HepG2 (cell line): Measurements from ENCODE around the gene KAZN. TPM values are rescaled to one million over a fixed set of nuclear protein-coding genes. Genes with fewer than 3 reads are reported as not detected.

Experiments
- ATAC-seq: fragments of 200-7000 bp; cut with Tn5 transposase; 3 replicates; pipeline ENCODE4 v1.9.1; 2020; ENCODE audit warnings: mild to moderate bottlenecking, moderate library complexity
- BruUV-seq: library from RNA; stranded (reverse); fragments of 400-500 nt; replicated peaks from 2 replicates; lab custom pipeline; 2021; lab: Mats Ljungman, UMichigan
- CTCF ChIA-PET: fragments of 300-600 bp; formaldehyde crosslinking; extraction: SDS; loops from one replicate; lab custom pipeline; 2021; ENCODE audit warnings: low total read pairs, inconsistent platforms, low intra/inter-chr PET ratio; lab: Yijun Ruan, JAX
- POLR2A ChIA-PET: fragments of 350-600 bp; sonication (Branson Sonifier 250); formaldehyde crosslinking; loops from one replicate; lab custom pipeline; 2020; ENCODE audit warnings: antibody characterized with exemption, inconsistent platforms; lab: Yijun Ruan, JAX
- DNase-seq: peaks from one replicate; pipeline ENCODE4 v3.0.0-alpha.2; 2015; ENCODE audit warnings: low spot score
- FAIRE-seq: peaks from 3 replicates; lab custom pipeline; 2011; peaks lifted over from hg19 to GRCh38; lab: Jason Lieb, UNC
- H2AFZ ChIP-seq: one replicate; pipeline ENCODE4 v1.6.1; 2011; ENCODE audit warnings: low read length, inconsistent platforms
- H3K27ac ChIP-seq: fragments of 300-600 bp; 3 replicates; pipeline ENCODE4 v1.8.0; 2011; ENCODE audit warnings: mixed run types, mild to moderate bottlenecking, mixed read lengths, low read length, inconsistent platforms; ENCODE audit not compliant: insufficient read depth; ENCODE audit errors: extremely low read length
- H3K27me3 ChIP-seq, 2 experiments: fragments of 200-600 bp in 1 of 2; 2 replicates in 1 of 2; 3 replicates in 1 of 2; pipeline versions ENCODE4 v1.6.0 to v1.8.0; 2011; ENCODE audit warnings: low read length in 2 of 2, mild to moderate bottlenecking in 2 of 2, moderate library complexity in 2 of 2, inconsistent platforms in 1 of 2; ENCODE audit not compliant: insufficient read depth in 2 of 2, control insufficient read depth in 1 of 2
- H3K36me3 ChIP-seq, 2 experiments: fragments of 200-600 bp in 1 of 2; replicated peaks in 1 of 2; 2 replicates in 1 of 2; 3 replicates in 1 of 2; pipeline versions ENCODE4 v1.5.1 to v1.8.0; 2011; ENCODE audit warnings: low read length in 2 of 2, inconsistent platforms in 1 of 2; ENCODE audit not compliant: insufficient read depth in 2 of 2, control insufficient read depth in 1 of 2
- H3K4me1 ChIP-seq: 2 replicates; pipeline ENCODE4 v1.5.1; 2012; ENCODE audit warnings: low read length, inconsistent platforms; ENCODE audit not compliant: insufficient read depth
- H3K4me2 ChIP-seq: 2 replicates; pipeline ENCODE4 v1.6.0; 2011; ENCODE audit warnings: low read depth, low read length, inconsistent platforms
- H3K4me3 ChIP-seq, 3 experiments: fragments of 200-600 bp in 1 of 3; sonication (generic), shearing (Covaris generic) in 1 of 3; replicated peaks in 1 of 3; 2 replicates each; pipeline ENCODE4 v1.5.1; 2011 to 2016; ENCODE audit warnings: low read length in 3 of 3, inconsistent platforms in 2 of 3, low read depth in 2 of 3, mild to moderate bottlenecking in 2 of 3, control low read depth in 1 of 3, mixed read lengths in 1 of 3; ENCODE audit not compliant: insufficient read depth in 1 of 3
- H3K79me2 ChIP-seq: one replicate; pipeline ENCODE4 v1.6.1; 2011; ENCODE audit warnings: low read length, inconsistent platforms; ENCODE audit not compliant: insufficient read depth
- H3K9ac ChIP-seq: 2 replicates; pipeline ENCODE4 v1.6.0; 2011; ENCODE audit warnings: mild to moderate bottlenecking, low read depth, low read length, inconsistent platforms; ENCODE audit not compliant: insufficient read depth
- H3K9me3 ChIP-seq: 2 replicates; pipeline ENCODE4 v1.5.1; 2012; ENCODE audit warnings: mild to moderate bottlenecking, low read length
- H4K20me1 ChIP-seq: 2 replicates; pipeline ENCODE4 v1.6.0; 2011; ENCODE audit warnings: inconsistent platforms, mild to moderate bottlenecking, low read length, moderate library complexity; ENCODE audit not compliant: insufficient read depth
- PATZ1 ChIP-seq: sonication (generic); formaldehyde crosslinking; IDR thresholded peaks from 2 replicates; pipeline ENCODE4 v1.4.0; 2020; ENCODE audit warnings: missing genetic modification reagents
- SETDB1 ChIP-seq: sonication (generic); formaldehyde crosslinking; IDR thresholded peaks from 2 replicates; pipeline ENCODE4 v1.5.1; 2020; ENCODE audit warnings: missing genetic modification reagents, mild to moderate bottlenecking, borderline replicate concordance
- ZNF207 ChIP-seq: fragments of 450-650 bp; IDR thresholded peaks from 2 replicates; pipeline ENCODE4 v1.6.1; 2016; ENCODE audit warnings: antibody characterized with exemption, borderline replicate concordance
- ZNF225 ChIP-seq: sonication (generic); formaldehyde crosslinking; IDR thresholded peaks from 2 replicates; pipeline ENCODE4 v1.4.0; 2020; ENCODE audit warnings: mild to moderate bottlenecking, missing genetic modification reagents
- ZNF431 ChIP-seq: sonication (generic); formaldehyde crosslinking; IDR thresholded peaks from 2 replicates; pipeline ENCODE4 v1.9.0; 2022; ENCODE audit warnings: missing genetic modification reagents, low read depth, mild to moderate bottlenecking, borderline replicate concordance
- ZNF670 ChIP-seq: sonication (generic); formaldehyde crosslinking; IDR thresholded peaks from 2 replicates; pipeline ENCODE4 v1.8.0; 2022; ENCODE audit warnings: mild to moderate bottlenecking, missing genetic modification reagents, borderline replicate concordance
- WGBS: methylation state at CpG from one replicate; pipeline ENCODE4 v1.1.6; 2017; ENCODE audit warnings: low lambda C conversion rate; 5-methylcytosine and 5-hydroxymethylcytosine counted together
- in situ Hi-C: cut with HindIII; loops from 2 replicates; pipeline ENCODE4 v1.10.0; 2017; ENCODE audit warnings: low pct_unique_long_range_greater_than_20kb; ENCODE audit not compliant: extremely low pct_ligation_motif_present
- intact Hi-C: fragments of 100-400 bp; cut with micrococcal nuclease; formaldehyde crosslinking; loops from one replicate; pipeline ENCODE4 v1.10.0; 2022; ENCODE audit not compliant: unreplicated experiment
- polyA plus RNA-seq, 8 experiments: library from polyadenylated mRNA; depleted of rRNA in 3 of 8; stranded (reverse) in 7 of 8; unstranded in 1 of 8; fragments of >200 nt; fragmentation: Illumina TruSeq in 4 of 8; extraction: Trizol in 4 of 8; gene quantifications; 2 replicates each; pipeline versions ENCODE4 v1.2.1 to v1.2.3, GENCODE V29; 2011 to 2016; ENCODE audit warnings: low read depth in 4 of 8, missing spikeins in 1 of 8, mixed read lengths in 1 of 8; ENCODE audit not compliant: insufficient read depth in 1 of 8
- total RNA-seq, 5 experiments: library from RNA; depleted of rRNA; stranded (reverse); fragments of >200 nt; fragmentation: Illumina TruSeq; extraction: Trizol; gene quantifications; 2 replicates each; pipeline ENCODE4 v1.2.3, GENCODE V29; 2016; ENCODE audit warnings: low read depth in 1 of 5

KAZN gene
- total and polyA plus RNA-seq, 2 of the 13 experiments (the other 11 are each of a cell fraction or from before 2014, with no cell fraction given), result 10.4 to 13.5 TPM

GRCh38 chr1:14783592-14783886 lies 185.1 kb downstream of the KAZN start:
- no peaks in the 10 kb centered on the region for H3K36me3 ChIP-seq
- no peak overlapping the region for H3K9ac ChIP-seq
- no peaks in the 10 kb centered on the region for H4K20me1 ChIP-seq
- no peak overlapping the region for H3K4me2 ChIP-seq
- no peak overlapping the region for H3K4me3 ChIP-seq
- FAIRE-seq (no peak), DNase-seq (no peak), ATAC-seq (no peak)
- intact Hi-C loops, result no loop called here
- no peaks in the 10 kb centered on the region for H3K4me1 ChIP-seq
- H3K27ac ChIP-seq, result no peak overlapping the region
- H3K9me3 ChIP-seq, result no peaks in the 10 kb centered on the region
- H3K27me3 ChIP-seq, result peaks cover 1 to 47% of the 10 kb centered on the region in 2 experiments; a peak in 4 of 5 replicates
- ChIA-PET POLR2A (no interaction called here), CTCF (no interaction called here)
- no peaks in the 10 kb centered on the region for H3K79me2 ChIP-seq
- WGBS, result 47% methylated on average over 7 of the region's 7 CpGs
- no peak overlapping the region for H2AFZ ChIP-seq
- no peak for TF ChIP-seq SETDB1
- no peak for TF ChIP-seq PATZ1
- no peak for TF ChIP-seq ZNF225
- TF ChIP-seq ZNF207, result no peak
- TF ChIP-seq ZNF670 (CRISPR knock-in tag), result no peak
- no peak for TF ChIP-seq ZNF431 (CRISPR knock-in tag)
- BruUV-seq, result no TSS peak
- in situ Hi-C loops, result no loop called here
